Mesothelial cell of epicardium (in vitro differentiated cells): ENCODE data around the gene CD274. TPM values are rescaled to one million over a fixed set of nuclear protein-coding genes. Genes with fewer than 3 reads are reported as not detected.
A peak's percentile ranks its signal among the peaks of the same experiment; 100 is the strongest.

Experiments used
- DNase-seq, 2 experiments: peaks; one replicate each; pipeline ENCODE4 v3.0.0; 2021; ENCODE audit warnings: low spot score in 2 of 2; ENCODE audit not compliant: unreplicated experiment in 2 of 2
- H3K27ac Mint-ChIP-seq: 2 replicates; pipeline ENCODE4 v1.8.0; 2021; ENCODE audit warnings: mixed read lengths
- H3K27me3 Mint-ChIP-seq: 2 replicates; pipeline ENCODE4 v1.8.0; 2021; ENCODE audit warnings: low read depth, mixed read lengths
- H3K36me3 Mint-ChIP-seq: 2 replicates; pipeline ENCODE4 v1.8.0; 2021; ENCODE audit warnings: mixed read lengths
- H3K4me1 Mint-ChIP-seq: 2 replicates; pipeline ENCODE4 v1.8.0; 2021; ENCODE audit warnings: mixed read lengths
- H3K4me3 Mint-ChIP-seq: 2 replicates; pipeline ENCODE4 v1.8.0; 2021; ENCODE audit warnings: mild to moderate bottlenecking, moderate library complexity, mixed read lengths
- H3K9me3 Mint-ChIP-seq: 2 replicates; pipeline ENCODE4 v1.8.0; 2021; ENCODE audit warnings: mixed read lengths
- total RNA-seq: library from RNA; stranded (reverse); gene quantifications from 3 replicates; pipeline ENCODE4 v1.2.1, GENCODE V29; 2021
- TF ChIP-seq, protein P1 (sequence below): fragments of 200-600 bp; sonication (generic); IDR thresholded peaks from one replicate; pipeline ENCODE4 v1.5.0; 2021; ENCODE audit warnings: antibody characterized with exemption; ENCODE audit not compliant: unreplicated experiment

Gene CD274
- 0.20 to 0.38 TPM (median 0.29 TPM) in 3 replicates for total RNA-seq

DNA sequence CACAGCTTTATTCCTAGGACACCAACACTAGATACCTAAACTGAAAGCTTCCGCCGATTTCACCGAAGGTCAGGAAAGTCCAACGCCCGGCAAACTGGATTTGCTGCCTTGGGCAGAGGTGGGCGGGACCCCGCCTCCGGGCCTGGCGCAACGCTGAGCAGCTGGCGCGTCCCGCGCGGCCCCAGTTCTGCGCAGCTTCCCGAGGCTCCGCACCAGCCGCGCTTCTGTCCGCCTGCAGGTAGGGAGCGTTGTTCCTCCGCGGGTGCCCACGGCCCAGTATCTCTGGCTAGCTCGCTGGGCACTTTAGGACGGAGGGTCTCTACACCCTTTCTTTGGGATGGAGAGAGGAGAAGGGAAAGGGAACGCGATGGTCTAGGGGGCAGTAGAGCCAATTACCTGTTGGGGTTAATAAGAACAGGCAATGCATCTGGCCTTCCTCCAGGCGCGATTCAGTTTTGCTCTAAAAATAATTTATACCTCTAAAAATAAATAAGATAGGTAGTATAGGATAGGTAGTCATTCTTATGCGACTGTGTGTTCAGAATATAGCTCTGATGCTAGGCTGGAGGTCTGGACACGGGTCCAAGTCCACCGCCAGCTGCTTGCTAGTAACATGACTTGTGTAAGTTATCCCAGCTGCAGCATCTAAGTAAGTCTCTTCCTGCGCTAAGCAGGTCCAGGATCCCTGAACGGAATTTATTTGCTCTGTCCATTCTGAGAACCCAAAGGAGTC, at the start of gene CD274:
Gene CD274, plus strand, starts transcription at position 184 of the 733 bp plus-strand sequence. CDS start 5,572 bp downstream, outside the sequence.
- TF ChIP-seq, protein P1, sequence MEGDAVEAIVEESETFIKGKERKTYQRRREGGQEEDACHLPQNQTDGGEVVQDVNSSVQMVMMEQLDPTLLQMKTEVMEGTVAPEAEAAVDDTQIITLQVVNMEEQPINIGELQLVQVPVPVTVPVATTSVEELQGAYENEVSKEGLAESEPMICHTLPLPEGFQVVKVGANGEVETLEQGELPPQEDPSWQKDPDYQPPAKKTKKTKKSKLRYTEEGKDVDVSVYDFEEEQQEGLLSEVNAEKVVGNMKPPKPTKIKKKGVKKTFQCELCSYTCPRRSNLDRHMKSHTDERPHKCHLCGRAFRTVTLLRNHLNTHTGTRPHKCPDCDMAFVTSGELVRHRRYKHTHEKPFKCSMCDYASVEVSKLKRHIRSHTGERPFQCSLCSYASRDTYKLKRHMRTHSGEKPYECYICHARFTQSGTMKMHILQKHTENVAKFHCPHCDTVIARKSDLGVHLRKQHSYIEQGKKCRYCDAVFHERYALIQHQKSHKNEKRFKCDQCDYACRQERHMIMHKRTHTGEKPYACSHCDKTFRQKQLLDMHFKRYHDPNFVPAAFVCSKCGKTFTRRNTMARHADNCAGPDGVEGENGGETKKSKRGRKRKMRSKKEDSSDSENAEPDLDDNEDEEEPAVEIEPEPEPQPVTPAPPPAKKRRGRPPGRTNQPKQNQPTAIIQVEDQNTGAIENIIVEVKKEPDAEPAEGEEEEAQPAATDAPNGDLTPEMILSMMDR, result no peak
- Mint-ChIP-seq H3K27me3 (peaks cover 3% of the 10 kb centered on the region), H3K4me3 (peak within 1 kb of the TSS; percentile 80), H3K27ac (peak within 1 kb of the TSS; percentile 26), H3K36me3 (no peaks in the 10 kb centered on the region), H3K4me1 (peaks cover 6% of the 10 kb centered on the region), H3K9me3 (no peaks in the 10 kb centered on the region)
- peak; percentile 45 to 80 for DNase-seq

DNA sequence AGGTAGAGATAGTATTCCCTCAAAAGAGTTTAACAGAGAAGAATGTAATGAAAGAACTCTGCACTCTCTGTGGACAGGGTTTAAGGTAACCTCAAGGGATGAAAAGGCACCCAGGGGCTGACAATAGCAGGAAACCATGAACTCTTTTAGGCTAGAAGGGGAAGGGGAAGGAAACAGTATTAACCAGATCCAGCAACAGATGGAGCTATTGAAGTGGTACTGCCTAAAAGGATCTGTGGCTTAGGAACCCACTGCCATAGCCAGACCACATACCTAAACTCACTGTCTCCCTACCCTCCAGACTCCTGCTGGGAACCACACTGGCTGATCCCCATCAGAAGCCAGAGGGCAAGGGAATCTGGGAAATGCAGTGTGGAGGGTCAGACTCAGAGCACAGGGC, 48.1 kb upstream of the CD274 start:
- H3K27me3 Mint-ChIP-seq, result no peaks in the 10 kb centered on the region
- H3K4me3 Mint-ChIP-seq, result no peak overlapping the region
- no peak overlapping the region for H3K27ac Mint-ChIP-seq
- TF ChIP-seq, protein P1, result no peak
- H3K36me3 Mint-ChIP-seq, result peaks cover 21% of the 10 kb centered on the region
- peaks cover 36% of the 10 kb centered on the region for H3K9me3 Mint-ChIP-seq
- no peak for DNase-seq
- H3K4me1 Mint-ChIP-seq, result no peaks in the 10 kb centered on the region

DNA sequence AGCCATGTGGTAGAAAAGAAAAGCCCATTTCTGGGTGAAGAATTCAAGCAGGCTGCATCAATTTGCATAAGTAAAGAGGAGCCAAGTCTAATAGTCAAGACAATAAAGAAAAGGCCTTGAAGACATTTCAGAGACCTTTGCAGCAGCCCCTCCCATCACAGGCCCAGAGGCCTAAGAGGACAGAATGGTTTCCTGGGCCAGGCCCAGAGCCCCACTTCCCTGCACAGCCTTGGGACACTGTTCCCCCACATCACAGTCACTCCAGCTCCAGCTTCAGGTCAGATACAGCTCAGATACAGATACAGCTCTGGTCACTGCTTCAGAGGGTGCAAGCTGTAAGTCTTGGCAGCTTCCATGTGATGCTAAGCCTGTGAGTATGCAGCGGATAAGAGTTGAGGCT, 41.7 kb upstream of the CD274 start:
- Mint-ChIP-seq H3K27me3 (no peaks in the 10 kb centered on the region), H3K4me3 (no peak overlapping the region), H3K4me1 (no peaks in the 10 kb centered on the region), H3K36me3 (peaks cover 58% of the 10 kb centered on the region), H3K27ac (no peak overlapping the region), H3K9me3 (peaks cover 70% of the 10 kb centered on the region)
- no peak for DNase-seq
- TF ChIP-seq, protein P1, result no peak

DNA sequence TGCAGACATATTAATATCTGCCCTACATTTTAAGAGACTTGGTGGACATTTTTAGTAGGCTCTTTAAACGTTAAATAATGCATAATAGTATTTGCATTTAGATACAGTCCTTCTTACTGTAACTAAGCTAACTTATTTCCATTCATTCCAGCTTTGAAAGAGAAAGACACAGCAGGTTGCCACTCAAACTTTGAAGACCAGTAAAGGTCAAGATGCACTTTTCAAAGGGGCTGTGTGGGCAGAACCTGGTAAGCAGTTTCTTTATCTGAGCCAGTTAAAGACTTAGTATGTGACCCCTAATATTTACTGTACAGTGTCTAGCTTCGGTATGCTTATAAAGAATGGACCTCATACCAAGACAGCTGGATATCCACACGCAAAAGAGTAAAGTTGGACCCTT, 33.4 kb upstream of the CD274 start:
- H3K27ac Mint-ChIP-seq, result no peak overlapping the region
- DNase-seq, result no peak
- TF ChIP-seq, protein P1, result no peak
- H3K27me3 Mint-ChIP-seq, result no peaks in the 10 kb centered on the region
- H3K9me3 Mint-ChIP-seq, result peaks cover 15% of the 10 kb centered on the region
- peaks cover 29% of the 10 kb centered on the region for H3K36me3 Mint-ChIP-seq
- H3K4me3 Mint-ChIP-seq, result no peak overlapping the region
- H3K4me1 Mint-ChIP-seq, result no peaks in the 10 kb centered on the region

DNA sequence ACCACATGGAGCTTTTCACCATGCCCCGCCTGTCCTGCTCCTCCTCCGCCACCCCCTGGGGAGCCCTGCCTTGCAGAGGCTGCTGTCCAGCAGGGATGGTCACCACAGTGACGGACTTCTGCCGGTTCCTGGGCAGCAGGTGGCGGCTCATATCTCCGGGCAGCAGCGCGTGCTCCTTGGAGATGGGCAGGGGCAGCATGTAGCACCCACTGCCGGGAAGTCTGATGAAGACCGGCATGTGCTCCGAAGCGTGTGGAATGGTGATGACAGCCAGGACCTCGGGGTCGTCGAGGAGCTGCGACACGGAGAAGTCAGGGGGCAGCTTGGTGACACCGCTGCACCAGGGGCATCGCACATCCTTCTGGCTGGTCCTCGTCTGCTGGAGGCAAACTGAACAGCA, 31.9 kb upstream of the CD274 start:
- peaks cover 17% of the 10 kb centered on the region for H3K36me3 Mint-ChIP-seq
- peaks cover 3% of the 10 kb centered on the region for H3K9me3 Mint-ChIP-seq
- no peaks in the 10 kb centered on the region for H3K4me1 Mint-ChIP-seq
- no peak overlapping the region for H3K27ac Mint-ChIP-seq
- TF ChIP-seq, protein P1, result no peak
- no peaks in the 10 kb centered on the region for H3K27me3 Mint-ChIP-seq
- no peak overlapping the region for H3K4me3 Mint-ChIP-seq
- DNase-seq, result no peak
